OCI-LY1 (cell line): ENCODE measurements around the gene SNTG2.

Experiments
- H2AFZ ChIP-seq: fragments of 200-600 bp; sonication (generic), shearing (Covaris generic); 2 replicates; pipeline ENCODE4 v1.6.0; 2014; ENCODE audit warnings: antibody characterized with exemption, mild to moderate bottlenecking, low read length
- H3F3A ChIP-seq: fragments of 200-600 bp; sonication (generic), shearing (Covaris generic); 2 replicates; pipeline ENCODE4 v1.6.0; 2014; ENCODE audit warnings: mild to moderate bottlenecking, antibody characterized with exemption, low read length, moderate library complexity; ENCODE audit not compliant: insufficient read depth
- H3K27ac ChIP-seq: fragments of 200-600 bp; sonication (generic); 2 replicates; pipeline ENCODE4 v1.5.1; 2014; ENCODE audit warnings: low read length, mixed run types, mild to moderate bottlenecking, low read depth; ENCODE audit not compliant: poor library complexity, severe bottlenecking
- H3K27me3 ChIP-seq: fragments of 200-600 bp; sonication (generic); 2 replicates; pipeline ENCODE4 v1.6.0; 2014; ENCODE audit warnings: antibody characterized with exemption, mild to moderate bottlenecking, low read length, moderate library complexity; ENCODE audit not compliant: insufficient read depth
- H3K36me3 ChIP-seq: fragments of 200-600 bp; sonication (generic); 2 replicates; pipeline ENCODE4 v1.6.1; 2014; ENCODE audit warnings: mild to moderate bottlenecking, antibody characterized with exemption, low read length, moderate library complexity, mixed read lengths; ENCODE audit not compliant: insufficient read depth
- H3K4me1 ChIP-seq: fragments of 200-600 bp; sonication (generic); 2 replicates; pipeline ENCODE4 v1.5.1; 2014; ENCODE audit warnings: mild to moderate bottlenecking, low read length, moderate library complexity; ENCODE audit not compliant: insufficient read depth, severe bottlenecking
- H3K4me2 ChIP-seq: fragments of 200-600 bp; sonication (generic), shearing (Covaris generic); 2 replicates; pipeline ENCODE4 v1.6.1; 2014; ENCODE audit warnings: low read length
- H3K4me3 ChIP-seq: fragments of 200-600 bp; sonication (generic); 2 replicates; pipeline ENCODE4 v1.5.1; 2014; ENCODE audit warnings: low read length, low read depth, mild to moderate bottlenecking, mixed read lengths; ENCODE audit not compliant: poor library complexity, severe bottlenecking
- H3K79me2 ChIP-seq: fragments of 200-600 bp; shearing (Covaris generic); 2 replicates; pipeline ENCODE4 v1.6.1; 2016; ENCODE audit warnings: mixed run types, low read length, mixed read lengths; ENCODE audit not compliant: insufficient read depth
- H3K9ac ChIP-seq: fragments of 200-600 bp; sonication (generic), shearing (Covaris generic); 2 replicates; pipeline ENCODE4 v1.6.1; 2014; ENCODE audit warnings: mild to moderate bottlenecking, low read length, mixed read lengths
- H3K9me2 ChIP-seq: fragments of 200-600 bp; sonication (generic), shearing (Covaris generic); 2 replicates; pipeline ENCODE4 v1.6.1; 2014; ENCODE audit warnings: low read depth, mild to moderate bottlenecking, low read length, mixed read lengths
- H3K9me3 ChIP-seq: fragments of 200-600 bp; shearing (Covaris generic); 2 replicates; pipeline ENCODE4 v1.6.1; 2014; ENCODE audit warnings: low read length, mixed read lengths
- H4K20me1 ChIP-seq: fragments of 200-600 bp; sonication (generic), shearing (Covaris generic); 2 replicates; pipeline ENCODE4 v1.6.0; 2016; ENCODE audit warnings: mild to moderate bottlenecking, low read length; ENCODE audit not compliant: insufficient read depth
- EZH2 ChIP-seq: fragments of 200-600 bp; sonication (generic), shearing (Covaris generic); IDR thresholded peaks from 2 replicates; pipeline ENCODE4 v1.8.0; 2017; ENCODE audit warnings: borderline replicate concordance, mixed run types, mild to moderate bottlenecking, antibody characterized with exemption, low read length, moderate library complexity, mixed read lengths
- TF ChIP-seq, protein P1 (sequence below): fragments of 200-600 bp; sonication (generic), shearing (Covaris generic); IDR thresholded peaks from 2 replicates; pipeline ENCODE4 v1.5.1; 2017; ENCODE audit warnings: mild to moderate bottlenecking, antibody characterized with exemption, low read length, moderate library complexity, mixed read lengths

The SNTG2 gene

DNA sequence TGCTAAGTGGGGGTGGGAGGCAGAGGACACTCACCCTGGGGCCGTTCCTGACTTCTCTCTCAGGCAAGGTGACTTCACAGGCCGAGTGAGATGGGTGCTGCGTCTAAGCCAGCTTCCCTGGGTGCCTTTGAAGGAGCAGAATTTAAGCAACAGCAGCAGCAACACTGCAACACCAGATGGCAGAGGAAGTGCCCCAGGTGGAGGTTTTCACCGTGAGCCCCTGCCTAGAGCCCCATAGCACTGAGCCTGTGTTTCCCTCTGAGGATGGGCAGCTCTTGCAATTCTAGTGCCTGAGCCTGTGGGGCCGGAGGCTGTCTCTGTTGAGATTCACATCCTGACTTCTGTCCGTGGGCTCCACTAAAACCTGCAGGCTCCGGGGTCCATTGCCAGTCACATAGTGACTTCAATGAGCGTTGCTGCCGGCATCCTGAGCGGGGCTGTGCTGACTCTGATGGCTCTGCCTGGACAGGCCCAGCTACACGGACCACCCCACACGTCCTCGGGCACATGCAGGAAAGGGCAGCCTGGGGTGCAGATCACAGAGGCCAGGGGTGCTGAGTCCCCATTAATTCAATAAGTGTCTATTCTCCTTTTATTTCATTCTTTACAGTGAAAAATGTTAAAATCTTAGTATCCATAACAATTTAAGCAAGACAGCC, 218.8 kb downstream of the SNTG2 start:
- no peaks in the 10 kb centered on the region for H4K20me1 ChIP-seq
- no peaks in the 10 kb centered on the region for H3K79me2 ChIP-seq
- no peaks in the 10 kb centered on the region for H3K36me3 ChIP-seq
- H2AFZ ChIP-seq, result no peak overlapping the region
- no peak overlapping the region for H3K27ac ChIP-seq
- no peaks in the 10 kb centered on the region for H3K4me1 ChIP-seq
- H3K9me3 ChIP-seq, result no peaks in the 10 kb centered on the region
- H3K4me3 ChIP-seq, result no peak overlapping the region
- TF ChIP-seq, protein P1, sequence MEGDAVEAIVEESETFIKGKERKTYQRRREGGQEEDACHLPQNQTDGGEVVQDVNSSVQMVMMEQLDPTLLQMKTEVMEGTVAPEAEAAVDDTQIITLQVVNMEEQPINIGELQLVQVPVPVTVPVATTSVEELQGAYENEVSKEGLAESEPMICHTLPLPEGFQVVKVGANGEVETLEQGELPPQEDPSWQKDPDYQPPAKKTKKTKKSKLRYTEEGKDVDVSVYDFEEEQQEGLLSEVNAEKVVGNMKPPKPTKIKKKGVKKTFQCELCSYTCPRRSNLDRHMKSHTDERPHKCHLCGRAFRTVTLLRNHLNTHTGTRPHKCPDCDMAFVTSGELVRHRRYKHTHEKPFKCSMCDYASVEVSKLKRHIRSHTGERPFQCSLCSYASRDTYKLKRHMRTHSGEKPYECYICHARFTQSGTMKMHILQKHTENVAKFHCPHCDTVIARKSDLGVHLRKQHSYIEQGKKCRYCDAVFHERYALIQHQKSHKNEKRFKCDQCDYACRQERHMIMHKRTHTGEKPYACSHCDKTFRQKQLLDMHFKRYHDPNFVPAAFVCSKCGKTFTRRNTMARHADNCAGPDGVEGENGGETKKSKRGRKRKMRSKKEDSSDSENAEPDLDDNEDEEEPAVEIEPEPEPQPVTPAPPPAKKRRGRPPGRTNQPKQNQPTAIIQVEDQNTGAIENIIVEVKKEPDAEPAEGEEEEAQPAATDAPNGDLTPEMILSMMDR, result no peak
- TF ChIP-seq EZH2, result no peak
- no peaks in the 10 kb centered on the region for H3K9me2 ChIP-seq
- no peak overlapping the region for H3K9ac ChIP-seq
- H3K4me2 ChIP-seq, result no peak overlapping the region
- no peaks in the 10 kb centered on the region for H3F3A ChIP-seq
- H3K27me3 ChIP-seq, result no peaks in the 10 kb centered on the region; the same call in 1 of the 2 replicates

DNA sequence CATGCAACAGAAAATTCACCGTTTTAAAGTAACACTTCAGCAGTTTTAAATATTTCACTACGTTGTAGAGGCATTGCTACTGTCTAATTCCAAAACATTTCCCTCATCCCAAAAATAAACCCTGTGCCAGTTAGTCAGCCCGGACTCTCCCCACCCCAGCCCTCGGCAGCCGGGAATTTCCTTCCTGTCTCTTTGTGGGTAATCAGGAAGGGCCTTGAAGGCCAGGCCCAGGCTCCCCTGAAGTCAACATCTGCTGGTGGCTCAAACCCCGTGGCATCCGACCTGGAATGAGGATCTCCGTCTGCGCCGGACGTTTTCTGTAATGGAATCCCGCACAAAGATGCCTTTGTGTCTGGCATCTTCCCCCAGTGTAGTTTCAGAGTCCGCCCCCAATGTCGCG, 219.6 kb downstream of the SNTG2 start:
- Histone ChIP-seq H3K4me2 (no peak overlapping the region), H3K4me3 (no peak overlapping the region), H3K9me3 (no peaks in the 10 kb centered on the region), H3K27ac (no peak overlapping the region), H3K9me2 (no peaks in the 10 kb centered on the region), H3K4me1 (no peaks in the 10 kb centered on the region), H3K9ac (no peak overlapping the region), H4K20me1 (no peaks in the 10 kb centered on the region), H3K36me3 (no peaks in the 10 kb centered on the region), H2AFZ (no peak overlapping the region), H3F3A (no peaks in the 10 kb centered on the region), H3K27me3 (no peaks in the 10 kb centered on the region; the same call in 1 of the 2 replicates), H3K79me2 (no peaks in the 10 kb centered on the region)
- no peak for TF ChIP-seq EZH2
- TF ChIP-seq, protein P1, result no peak

DNA sequence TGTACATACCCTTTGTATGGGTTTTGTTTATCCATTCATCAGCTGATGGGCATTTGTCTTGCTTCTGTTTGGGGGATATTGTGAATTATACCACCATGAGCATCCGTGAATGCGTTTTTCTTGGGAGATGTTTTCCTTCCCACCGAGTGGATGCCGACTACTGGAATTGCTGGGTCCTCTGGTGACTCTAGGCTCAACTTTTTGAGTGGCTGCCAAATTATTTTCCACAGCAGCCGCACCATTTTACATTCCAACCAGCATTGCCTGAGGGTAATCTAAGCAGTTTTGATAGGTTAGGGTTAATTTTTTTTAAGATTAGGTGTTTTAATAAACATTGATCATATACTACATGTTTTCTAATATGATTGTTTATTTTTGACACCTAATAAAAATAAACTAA, 220.1 kb downstream of the SNTG2 start:
- H3F3A ChIP-seq, result no peaks in the 10 kb centered on the region
- H3K9me2 ChIP-seq, result no peaks in the 10 kb centered on the region
- TF ChIP-seq, protein P1, result no peak
- no peak for TF ChIP-seq EZH2
- no peaks in the 10 kb centered on the region for H3K9me3 ChIP-seq
- no peak overlapping the region for H3K4me3 ChIP-seq
- no peaks in the 10 kb centered on the region; the same call in 1 of the 2 replicates for H3K27me3 ChIP-seq
- H2AFZ ChIP-seq, result no peak overlapping the region
- H4K20me1 ChIP-seq, result no peaks in the 10 kb centered on the region
- no peak overlapping the region for H3K4me2 ChIP-seq
- no peak overlapping the region for H3K27ac ChIP-seq
- H3K9ac ChIP-seq, result no peak overlapping the region
- H3K79me2 ChIP-seq, result no peaks in the 10 kb centered on the region
- no peaks in the 10 kb centered on the region for H3K4me1 ChIP-seq
- H3K36me3 ChIP-seq, result no peaks in the 10 kb centered on the region
